ENCODE measurements around the gene TPM2.

GRCh38 chr9:35646153-35646532 lies 43.6 kb downstream of the TPM2 start:
- TF ChIP-seq, protein P1, sequence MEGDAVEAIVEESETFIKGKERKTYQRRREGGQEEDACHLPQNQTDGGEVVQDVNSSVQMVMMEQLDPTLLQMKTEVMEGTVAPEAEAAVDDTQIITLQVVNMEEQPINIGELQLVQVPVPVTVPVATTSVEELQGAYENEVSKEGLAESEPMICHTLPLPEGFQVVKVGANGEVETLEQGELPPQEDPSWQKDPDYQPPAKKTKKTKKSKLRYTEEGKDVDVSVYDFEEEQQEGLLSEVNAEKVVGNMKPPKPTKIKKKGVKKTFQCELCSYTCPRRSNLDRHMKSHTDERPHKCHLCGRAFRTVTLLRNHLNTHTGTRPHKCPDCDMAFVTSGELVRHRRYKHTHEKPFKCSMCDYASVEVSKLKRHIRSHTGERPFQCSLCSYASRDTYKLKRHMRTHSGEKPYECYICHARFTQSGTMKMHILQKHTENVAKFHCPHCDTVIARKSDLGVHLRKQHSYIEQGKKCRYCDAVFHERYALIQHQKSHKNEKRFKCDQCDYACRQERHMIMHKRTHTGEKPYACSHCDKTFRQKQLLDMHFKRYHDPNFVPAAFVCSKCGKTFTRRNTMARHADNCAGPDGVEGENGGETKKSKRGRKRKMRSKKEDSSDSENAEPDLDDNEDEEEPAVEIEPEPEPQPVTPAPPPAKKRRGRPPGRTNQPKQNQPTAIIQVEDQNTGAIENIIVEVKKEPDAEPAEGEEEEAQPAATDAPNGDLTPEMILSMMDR (conservative IDR thresholded peaks at IDR 0.05 in 1 of 2, IDR thresholded peaks at IDR 0.05 in 1 of 2; ENCODE audit: extremely low read depth in 1 of 2, insufficient read depth in 1 of 2, low read depth in 1 of 2, low read length in 2 of 2), result peak; percentile 28 to 55
- TF ChIP-seq EZH2 (IDR thresholded peaks at IDR 0.05; ENCODE audit: borderline replicate concordance, low read length), result no peak
